Mucosa of descending colon (tissue), 3 donors: ENCODE results near the gene LRP10. TPM values are rescaled to one million over a fixed set of nuclear protein-coding genes. Genes with fewer than 3 reads are reported as not detected.

Source experiments
- ATAC-seq: fragments of 200-7000 bp; cut with Tn5 transposase; one replicate; pipeline ENCODE4 v1.9.1; 2020; ENCODE audit warnings: mild to moderate bottlenecking, moderate library complexity
- DNase-seq, 3 donors: peaks; one replicate each; pipeline ENCODE4 v3.0.0-alpha.2; 2020
- H3K36me3 ChIP-seq: fragments of 200-600 bp; one replicate; pipeline ENCODE4 v1.8.0; 2021; ENCODE audit warnings: low read depth, mild to moderate bottlenecking
- H3K4me1 ChIP-seq: fragments of 200-600 bp; one replicate; pipeline ENCODE4 v1.8.0; 2021; ENCODE audit warnings: low read depth, mild to moderate bottlenecking
- H3K4me3 ChIP-seq: fragments of 200-600 bp; one replicate; pipeline ENCODE4 v1.8.0; 2021; ENCODE audit warnings: mild to moderate bottlenecking
- H3K9me3 ChIP-seq: fragments of 200-600 bp; one replicate; pipeline ENCODE4 v1.8.0; 2021; ENCODE audit warnings: mild to moderate bottlenecking
- CTCF ChIP-seq: fragments of 200-600 bp; IDR thresholded peaks from one replicate; pipeline ENCODE4 v1.8.0; 2022; ENCODE audit warnings: antibody characterized with exemption, mild to moderate bottlenecking
- intact Hi-C, 2 donors: fragments of 100-400 bp; cut with DNase I in 1 of 2; cut with micrococcal nuclease in 1 of 2; formaldehyde crosslinking; loops; one replicate each; pipeline versions ENCODE4 v1.11.0 to v1.11.1; 2022; cut with DNase I, micrococcal nuclease
- total RNA-seq, 3 donors: library from RNA; stranded (reverse); fragmentation: NEBNext Ultra II Directional in 2 of 3; extraction: Animal tissue kit (Norgen Biotek cat#: 25700) in 2 of 3; gene quantifications; one replicate each; pipeline versions ENCODE4 v1.2.1 to v1.2.4, GENCODE V29; 2021 to 2023
- donor health status: DM: no; HTN: no; CAD: no; lungs with moderate emphysema.
- donor health status: DM: no; HTN: no; CAD: no.
- donor health status: DM: no; HTN: yes; CAD: no.

The LRP10 gene
- total RNA-seq, 3 donors from 2014 or later = 218 to 276 (median 245) TPM

GRCh38 chr14:22837750-22838538, 33.6 kb upstream of the LRP10 start:
- ATAC-seq = peak; percentile 31
- H3K4me3 ChIP-seq = peak overlapping the region; percentile 80
- DNase-seq = peak; percentile 34 to 65 (median 57)
- no peak for TF ChIP-seq CTCF
- H3K4me1 ChIP-seq = peaks cover 5% of the 10 kb centered on the region
- H3K9me3 ChIP-seq = no peaks in the 10 kb centered on the region
- no peaks in the 10 kb centered on the region for H3K36me3 ChIP-seq
- intact Hi-C loops = no loop called here

- Histone ChIP-seq H3K9me3 (no peaks in the 10 kb centered on the region), H3K4me1 (peaks cover 5% of the 10 kb centered on the region), H3K36me3 (no peaks in the 10 kb centered on the region), H3K4me3 (no peak overlapping the region)
- DNase-seq = peak in 1 of 3 donors; percentile 61
- intact Hi-C loops = no loop called here
- TF ChIP-seq CTCF = no peak
- peak; percentile 2 for ATAC-seq
Measured at GRCh38 chr14:22838631-22839041, 32.9 kb upstream of the LRP10 start.

GRCh38 chr14:22839159-22839779, 32.3 kb upstream of the LRP10 start:
- TF ChIP-seq CTCF = no peak
- H3K9me3 ChIP-seq = no peaks in the 10 kb centered on the region
- H3K4me3 ChIP-seq = no peak overlapping the region
- no peak for DNase-seq
- no peak for ATAC-seq
- H3K36me3 ChIP-seq = no peaks in the 10 kb centered on the region
- intact Hi-C loops = no loop called here
- H3K4me1 ChIP-seq = peaks cover 5% of the 10 kb centered on the region

GRCh38 chr14:22841311-22841710, 30.2 kb upstream of the LRP10 start:
- DNase-seq (no peak), ATAC-seq (no peak)
- intact Hi-C loops = no loop called here
- H3K4me3 ChIP-seq = no peak overlapping the region
- H3K36me3 ChIP-seq = no peaks in the 10 kb centered on the region
- no peaks in the 10 kb centered on the region for H3K9me3 ChIP-seq
- peaks cover 5% of the 10 kb centered on the region for H3K4me1 ChIP-seq
- no peak for TF ChIP-seq CTCF

GRCh38 chr14:22841769-22842168, 29.8 kb upstream of the LRP10 start:
- Histone ChIP-seq H3K4me3 (no peak overlapping the region), H3K36me3 (no peaks in the 10 kb centered on the region), H3K4me1 (peaks cover 5% of the 10 kb centered on the region), H3K9me3 (no peaks in the 10 kb centered on the region)
- DNase-seq = no peak
- ATAC-seq = no peak
- intact Hi-C loops = no loop called here
- TF ChIP-seq CTCF = no peak
